ENCODE measurements around the gene RHBDF1. TPM values are rescaled to one million over a fixed set of nuclear protein-coding genes. Genes with fewer than 3 reads are reported as not detected.

The RHBDF1 gene
- total RNA-seq, 1 donor from 2014 or later, result 27.3 TPM

DNA sequence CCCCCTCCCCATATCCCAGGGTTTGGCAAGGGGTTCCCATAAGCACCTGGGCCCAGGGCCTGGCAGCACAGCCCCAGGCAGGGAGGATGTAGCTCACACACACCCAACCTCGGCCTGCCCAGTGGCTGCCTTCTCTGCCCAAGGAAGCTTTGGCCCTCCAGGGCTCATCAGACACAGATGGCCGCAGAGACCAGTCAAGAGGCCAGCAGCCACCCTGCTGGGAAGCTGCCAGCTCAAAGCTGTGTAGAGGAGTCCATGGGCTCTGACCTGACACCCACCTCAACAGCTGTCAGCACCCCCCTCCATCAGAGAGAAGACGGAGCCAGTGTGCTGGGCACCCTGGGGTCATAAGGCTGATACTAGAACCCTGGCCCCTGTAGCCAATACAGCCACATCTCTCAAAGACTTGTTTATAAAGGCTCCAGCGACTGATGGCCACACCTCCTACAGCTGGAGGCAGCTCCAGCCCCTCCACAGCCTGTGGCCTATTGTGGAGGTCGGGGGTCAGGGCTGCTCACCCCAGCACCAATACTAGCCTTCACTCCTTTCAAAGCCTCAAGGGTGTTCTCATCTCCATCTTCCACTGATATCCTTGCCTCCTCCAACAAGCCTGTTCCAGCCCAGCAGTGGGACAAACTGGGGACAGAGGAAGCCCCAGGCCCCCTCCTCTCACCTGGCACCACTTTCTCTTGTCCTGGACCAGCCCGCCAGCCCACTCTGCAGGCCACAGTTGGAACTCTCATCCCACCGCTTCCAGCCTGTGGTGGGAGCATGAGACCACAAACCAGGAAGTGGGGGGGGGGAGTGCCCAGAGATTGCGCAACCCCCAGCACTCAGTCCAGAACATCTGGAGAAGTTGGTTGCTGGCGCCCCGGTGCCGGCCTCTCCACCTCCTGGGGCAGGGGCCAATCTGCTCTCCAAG lies 3.4 kb upstream of the RHBDF1 start:
- TF ChIP-seq, protein P1, sequence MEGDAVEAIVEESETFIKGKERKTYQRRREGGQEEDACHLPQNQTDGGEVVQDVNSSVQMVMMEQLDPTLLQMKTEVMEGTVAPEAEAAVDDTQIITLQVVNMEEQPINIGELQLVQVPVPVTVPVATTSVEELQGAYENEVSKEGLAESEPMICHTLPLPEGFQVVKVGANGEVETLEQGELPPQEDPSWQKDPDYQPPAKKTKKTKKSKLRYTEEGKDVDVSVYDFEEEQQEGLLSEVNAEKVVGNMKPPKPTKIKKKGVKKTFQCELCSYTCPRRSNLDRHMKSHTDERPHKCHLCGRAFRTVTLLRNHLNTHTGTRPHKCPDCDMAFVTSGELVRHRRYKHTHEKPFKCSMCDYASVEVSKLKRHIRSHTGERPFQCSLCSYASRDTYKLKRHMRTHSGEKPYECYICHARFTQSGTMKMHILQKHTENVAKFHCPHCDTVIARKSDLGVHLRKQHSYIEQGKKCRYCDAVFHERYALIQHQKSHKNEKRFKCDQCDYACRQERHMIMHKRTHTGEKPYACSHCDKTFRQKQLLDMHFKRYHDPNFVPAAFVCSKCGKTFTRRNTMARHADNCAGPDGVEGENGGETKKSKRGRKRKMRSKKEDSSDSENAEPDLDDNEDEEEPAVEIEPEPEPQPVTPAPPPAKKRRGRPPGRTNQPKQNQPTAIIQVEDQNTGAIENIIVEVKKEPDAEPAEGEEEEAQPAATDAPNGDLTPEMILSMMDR (conservative IDR thresholded peaks at IDR 0.05), result peak; percentile 47
- peak overlapping the region; percentile 77 for H3K4me3 Mint-ChIP-seq
- H3K27ac Mint-ChIP-seq, result peak overlapping the region; percentile 66
- H3K9me3 Mint-ChIP-seq, result no peaks in the 10 kb centered on the region
- peaks cover 3% of the 10 kb centered on the region for H3K27me3 Mint-ChIP-seq
- peaks cover 21% of the 10 kb centered on the region for H3K4me1 Mint-ChIP-seq (ENCODE audit: unreplicated experiment)
- no peaks in the 10 kb centered on the region for H3K36me3 Mint-ChIP-seq
- no peak for DNase-seq (ENCODE audit: extremely low spot score, unreplicated experiment)

DNA sequence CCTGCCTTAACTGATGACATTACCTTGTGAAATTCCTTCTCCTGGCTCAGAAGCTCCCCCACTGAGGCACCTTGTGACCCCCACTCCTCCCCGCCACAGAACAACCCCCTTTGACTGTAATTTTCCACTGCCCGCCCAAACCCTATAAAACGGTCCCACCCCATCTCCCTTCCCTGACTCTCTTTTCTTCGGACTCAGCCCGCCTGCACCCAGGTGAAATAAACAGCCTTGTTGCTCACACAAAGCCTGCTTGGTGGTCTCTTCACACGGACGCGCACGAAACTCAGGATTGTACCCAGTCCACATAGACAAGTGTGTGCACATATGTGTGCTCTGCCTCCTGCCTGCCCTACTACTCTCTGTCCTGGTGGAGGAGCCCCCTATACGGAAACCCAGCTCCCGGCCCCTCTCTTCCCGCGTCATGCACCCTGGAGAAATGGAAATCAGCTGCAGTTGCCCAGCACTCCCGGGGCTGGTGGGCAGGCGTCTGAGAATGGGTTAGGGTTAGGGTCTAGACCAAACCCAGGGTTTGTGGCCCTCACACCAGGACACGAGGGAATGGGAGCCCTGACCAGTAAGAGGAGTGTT lies 2.4 kb upstream of the RHBDF1 start:
- peak overlapping the region; percentile 70 for H3K4me3 Mint-ChIP-seq
- H3K27ac Mint-ChIP-seq, result peak overlapping the region; percentile 46
- no peak for DNase-seq (ENCODE audit: extremely low spot score, unreplicated experiment)
- peaks cover 3% of the 10 kb centered on the region for H3K27me3 Mint-ChIP-seq
- TF ChIP-seq, protein P1 (conservative IDR thresholded peaks at IDR 0.05), result no peak
- H3K36me3 Mint-ChIP-seq, result no peaks in the 10 kb centered on the region
- H3K4me1 Mint-ChIP-seq (ENCODE audit: unreplicated experiment), result peaks cover 21% of the 10 kb centered on the region
- H3K9me3 Mint-ChIP-seq, result no peaks in the 10 kb centered on the region

DNA sequence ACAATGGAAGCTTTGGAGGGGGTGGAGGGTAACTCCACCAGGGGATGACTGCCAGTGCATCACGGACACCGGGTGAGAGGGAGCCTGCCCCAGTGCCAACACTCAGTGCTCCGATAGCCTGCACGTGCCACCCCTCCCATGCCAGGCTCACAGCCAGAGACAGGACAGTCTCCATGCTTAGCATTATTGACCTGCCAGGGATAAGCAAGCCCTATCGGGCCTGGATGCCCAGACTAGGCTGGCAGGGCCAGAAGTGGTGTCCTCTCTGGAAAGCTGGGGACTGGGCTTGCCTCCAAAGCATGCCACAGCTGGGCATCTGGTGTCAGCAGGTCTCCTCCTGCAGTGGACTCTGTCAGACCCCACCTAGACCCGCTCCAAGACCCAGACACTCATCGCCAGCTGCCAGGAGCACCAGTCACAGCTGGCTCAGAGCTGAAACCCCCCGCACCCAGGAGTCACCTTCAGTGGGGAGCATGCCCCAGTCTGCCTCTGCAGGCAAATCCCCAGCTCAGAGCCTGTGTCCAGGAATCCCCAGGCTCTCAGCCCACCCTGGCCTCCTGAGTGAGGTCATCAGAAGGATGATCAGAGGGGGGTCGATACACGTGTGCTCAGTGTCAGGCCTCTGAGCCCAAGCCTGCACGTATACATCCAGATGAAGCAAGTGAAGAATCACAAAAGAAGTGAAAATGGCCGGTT lies 1.8 kb upstream of the RHBDF1 start:
- H3K9me3 Mint-ChIP-seq, result no peaks in the 10 kb centered on the region
- TF ChIP-seq, protein P1 (conservative IDR thresholded peaks at IDR 0.05), result no peak
- H3K27ac Mint-ChIP-seq, result peak overlapping the region; percentile 55
- no peak for DNase-seq (ENCODE audit: extremely low spot score, unreplicated experiment)
- H3K4me3 Mint-ChIP-seq, result peak overlapping the region; percentile 91
- H3K4me1 Mint-ChIP-seq (ENCODE audit: unreplicated experiment), result peaks cover 25% of the 10 kb centered on the region
- H3K36me3 Mint-ChIP-seq, result no peaks in the 10 kb centered on the region
- peaks cover 3% of the 10 kb centered on the region for H3K27me3 Mint-ChIP-seq

DNA sequence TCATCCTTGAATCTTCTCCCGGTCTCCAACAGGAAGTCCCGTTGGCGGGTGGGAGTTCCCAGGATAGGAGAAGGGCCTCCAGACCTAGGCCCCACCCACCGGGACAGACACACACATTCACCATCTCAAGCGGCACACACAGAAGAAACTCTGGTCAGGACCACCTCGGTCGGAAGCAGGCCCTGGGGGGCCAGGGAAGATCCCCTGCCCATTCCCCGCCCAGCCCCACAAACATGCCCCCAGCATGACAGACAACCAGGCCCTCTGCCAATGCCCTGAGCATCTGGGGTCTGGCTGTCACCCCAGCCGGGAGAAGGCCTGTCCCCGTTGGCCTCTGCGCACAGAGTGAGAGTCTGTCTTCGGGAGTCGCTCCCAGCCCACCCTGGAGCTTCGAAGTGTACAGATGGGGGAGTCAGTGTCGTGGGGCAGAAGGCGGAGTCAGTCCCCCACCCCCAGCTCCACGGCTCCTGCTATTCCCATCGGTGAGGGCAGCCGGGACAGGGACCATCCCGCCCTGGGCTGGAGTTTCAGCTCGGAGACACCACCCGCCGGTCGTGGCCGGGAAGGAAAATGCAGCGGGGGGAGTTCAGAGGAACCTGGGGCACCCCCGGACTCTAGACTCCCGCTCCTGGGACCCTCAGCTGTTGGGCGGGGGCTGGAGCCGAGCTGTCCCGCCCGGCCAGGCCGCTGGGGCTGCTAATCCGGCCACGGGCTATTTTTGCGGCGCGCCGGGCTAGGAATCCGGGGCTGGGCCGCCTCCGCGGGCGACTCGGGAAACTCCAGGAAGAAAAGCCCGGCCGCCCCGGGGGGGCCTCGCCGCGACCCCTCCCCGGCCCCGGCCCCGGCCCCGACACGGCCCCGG lies 660 bp downstream of the RHBDF1 start:
- peaks cover 30% of the 10 kb centered on the region for H3K4me1 Mint-ChIP-seq (ENCODE audit: unreplicated experiment)

More for the DNA sequence above, 660 bp downstream of the RHBDF1 start:
- Mint-ChIP-seq H3K27ac (peak overlapping the region; percentile 90), H3K27me3 (peaks cover 3% of the 10 kb centered on the region), H3K4me3 (peak overlapping the region; percentile 90), H3K36me3 (no peaks in the 10 kb centered on the region), H3K9me3 (no peaks in the 10 kb centered on the region)
- TF ChIP-seq, protein P1 (conservative IDR thresholded peaks at IDR 0.05), result no peak
- no peak for DNase-seq (ENCODE audit: extremely low spot score, unreplicated experiment)

Measured in type B pancreatic cell (in vitro differentiated cells).